DND-41 (cell line): ENCODE measurements around the gene SELENOF.

Experiments
- ATAC-seq: fragments of 200-7000 bp; cut with Tn5 transposase; 3 replicates; pipeline ENCODE4 v1.9.1; 2021; ENCODE audit warnings: low read depth; ENCODE audit not compliant: insufficient read depth
- DNase-seq: peaks from one replicate; pipeline ENCODE4 v3.0.0-alpha.2; 2020
- H2AFZ ChIP-seq: 2 replicates; pipeline ENCODE4 v1.6.0; 2012; ENCODE audit warnings: low read depth, low read length
- H3K27ac ChIP-seq: 2 replicates; pipeline ENCODE4 v1.5.1; 2012; ENCODE audit warnings: low read length, inconsistent platforms
- H3K27me3 ChIP-seq: fragments of 200-600 bp; sonication (generic); 2 replicates; pipeline ENCODE4 v1.6.0; 2012; ENCODE audit warnings: low read length, mild to moderate bottlenecking, inconsistent platforms; ENCODE audit not compliant: insufficient read depth, poor library complexity
- H3K36me3 ChIP-seq: 2 replicates; pipeline ENCODE4 v1.5.1; 2012; ENCODE audit warnings: low read length, inconsistent platforms; ENCODE audit not compliant: insufficient read depth
- H3K4me1 ChIP-seq: 2 replicates; pipeline ENCODE4 v1.5.1; 2012; ENCODE audit warnings: mild to moderate bottlenecking, low read length; ENCODE audit not compliant: insufficient read depth
- H3K4me2 ChIP-seq: 2 replicates; pipeline ENCODE4 v1.6.0; 2012; ENCODE audit warnings: mild to moderate bottlenecking, moderate library complexity, low read length, inconsistent platforms; ENCODE audit not compliant: insufficient read depth
- H3K4me3 ChIP-seq, 2 experiments: fragments of 200-600 bp in 1 of 2; shearing (Covaris generic) in 1 of 2; 2 replicates each; pipeline ENCODE4 v1.5.1; 2012 to 2016; ENCODE audit warnings: inconsistent platforms in 2 of 2, low read length in 2 of 2, mild to moderate bottlenecking in 2 of 2, low read depth in 1 of 2, moderate library complexity in 1 of 2
- H3K79me2 ChIP-seq: 2 replicates; pipeline ENCODE4 v1.6.0; 2012; ENCODE audit warnings: low read length, inconsistent platforms; ENCODE audit not compliant: insufficient read depth
- H3K9ac ChIP-seq: 2 replicates; pipeline ENCODE4 v1.6.0; 2012; ENCODE audit warnings: low read depth, mild to moderate bottlenecking, inconsistent platforms, low read length, moderate library complexity
- H3K9me3 ChIP-seq: 2 replicates; pipeline ENCODE4 v1.5.1; 2012; ENCODE audit warnings: low read length, moderate library complexity, mild to moderate bottlenecking, inconsistent platforms; ENCODE audit not compliant: insufficient read depth, severe bottlenecking
- H4K20me1 ChIP-seq: 2 replicates; pipeline ENCODE4 v1.6.0; 2012; ENCODE audit warnings: low read length; ENCODE audit not compliant: insufficient read depth
- CTCF ChIP-seq: IDR thresholded peaks from 2 replicates; pipeline ENCODE4 v1.5.1; 2012; ENCODE audit warnings: borderline replicate concordance, low read length, moderate library complexity, mild to moderate bottlenecking; ENCODE audit not compliant: poor library complexity, severe bottlenecking; ENCODE audit errors: extremely low read depth
- EZH2 ChIP-seq: IDR thresholded peaks from 3 replicates; pipeline ENCODE4 v1.6.1; 2012; ENCODE audit warnings: borderline replicate concordance, low read depth, mild to moderate bottlenecking, moderate library complexity, low read length, inconsistent platforms; ENCODE audit not compliant: severe bottlenecking

Gene SELENOF

DNA sequence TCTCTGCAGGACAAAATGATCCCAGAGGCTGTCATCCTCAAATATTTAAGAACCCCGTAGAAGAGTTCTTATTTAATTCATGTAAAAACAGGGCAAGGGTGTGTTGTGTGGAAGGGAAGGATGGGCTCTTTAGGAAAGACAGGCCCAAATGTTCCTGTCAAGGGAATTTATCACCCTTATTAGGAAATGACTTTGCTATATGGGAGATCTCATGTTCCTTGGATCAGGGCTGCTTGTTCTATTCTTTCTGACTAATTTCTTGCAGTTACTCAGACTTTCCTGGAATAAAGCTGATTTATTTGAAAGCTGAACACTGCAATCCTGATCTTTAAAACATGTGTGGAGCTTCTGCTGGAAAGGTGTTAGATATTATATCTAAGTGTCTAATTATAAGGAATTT lies 72.8 kb downstream of the SELENOF start:
- H3K4me3 ChIP-seq = no peak overlapping the region
- H3K9me3 ChIP-seq = no peaks in the 10 kb centered on the region
- no peaks in the 10 kb centered on the region for H3K27me3 ChIP-seq
- no peak for DNase-seq
- H3K9ac ChIP-seq = no peak overlapping the region
- no peak overlapping the region for H2AFZ ChIP-seq
- H3K4me1 ChIP-seq = no peaks in the 10 kb centered on the region
- ATAC-seq = no peak
- no peaks in the 10 kb centered on the region for H3K79me2 ChIP-seq
- no peaks in the 10 kb centered on the region for H4K20me1 ChIP-seq
- H3K36me3 ChIP-seq = no peaks in the 10 kb centered on the region
- no peak overlapping the region for H3K4me2 ChIP-seq
- no peak overlapping the region for H3K27ac ChIP-seq
- no peak for TF ChIP-seq CTCF
- TF ChIP-seq EZH2 = no peak

- Histone ChIP-seq H3K4me3 (no peak overlapping the region), H3K27ac (no peak overlapping the region), H2AFZ (no peak overlapping the region; the same call in 1 of the 2 replicates), H3K79me2 (no peaks in the 10 kb centered on the region), H3K9ac (no peak overlapping the region), H3K4me1 (no peaks in the 10 kb centered on the region), H3K4me2 (no peak overlapping the region), H3K9me3 (no peaks in the 10 kb centered on the region), H4K20me1 (no peaks in the 10 kb centered on the region), H3K27me3 (no peaks in the 10 kb centered on the region), H3K36me3 (no peaks in the 10 kb centered on the region)
- peak; percentile 93 for ATAC-seq
- DNase-seq = peak; percentile 66
- TF ChIP-seq CTCF (peak; percentile 71), EZH2 (no peak)
Observed at GRCh38 chr1:86833461-86834215, 80.3 kb downstream of the SELENOF start.

DNA sequence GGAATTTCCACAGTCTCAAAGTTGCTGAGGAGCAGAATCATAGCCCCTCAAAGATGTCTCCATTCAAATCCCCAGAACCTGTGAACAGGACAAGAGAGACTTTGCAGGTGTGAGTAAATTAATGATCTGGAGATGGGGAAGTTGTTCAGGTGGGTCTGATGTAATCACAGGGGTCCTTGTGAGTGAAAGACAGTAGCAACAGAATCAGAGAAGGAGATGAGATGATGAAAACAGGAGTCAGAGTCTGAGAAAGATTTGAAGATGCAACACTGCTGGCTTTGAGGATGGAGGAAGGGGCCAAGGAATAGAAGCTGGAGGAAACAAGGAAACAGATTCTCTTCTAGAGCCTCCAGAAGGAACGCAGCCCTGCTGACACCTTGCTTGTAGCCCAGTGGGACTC lies 81.5 kb downstream of the SELENOF start:
- Histone ChIP-seq H3K36me3 (no peaks in the 10 kb centered on the region), H3K27me3 (no peaks in the 10 kb centered on the region), H3K4me1 (no peaks in the 10 kb centered on the region), H3K79me2 (no peaks in the 10 kb centered on the region), H3K27ac (no peak overlapping the region), H2AFZ (no peak overlapping the region), H3K4me3 (no peak overlapping the region), H3K9ac (no peak overlapping the region), H4K20me1 (no peaks in the 10 kb centered on the region), H3K9me3 (no peaks in the 10 kb centered on the region), H3K4me2 (no peak overlapping the region)
- DNase-seq (no peak), ATAC-seq (no peak)
- TF ChIP-seq EZH2 (no peak), CTCF (no peak)

DNA sequence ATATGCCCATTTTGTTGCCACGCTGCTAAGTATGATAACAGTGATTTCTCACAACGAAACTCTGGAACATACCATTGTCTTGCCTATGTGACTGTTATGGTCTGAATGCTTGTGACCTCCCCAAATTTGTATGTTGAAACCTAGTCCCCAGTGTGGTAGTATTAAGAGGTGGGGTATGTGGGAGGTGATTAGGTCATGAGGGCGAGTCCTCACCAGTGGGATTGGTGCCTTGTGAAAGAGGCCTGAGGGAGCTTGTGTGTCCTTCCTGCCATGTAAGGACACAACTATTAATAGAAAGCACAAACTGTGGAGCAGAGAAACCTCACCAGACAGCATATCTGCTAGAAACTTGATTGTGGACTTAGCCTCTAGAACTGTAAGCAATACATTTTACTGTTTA lies 84.6 kb downstream of the SELENOF start:
- Histone ChIP-seq H3K4me3 (no peak overlapping the region), H4K20me1 (no peaks in the 10 kb centered on the region), H3K4me1 (no peaks in the 10 kb centered on the region), H3K79me2 (no peaks in the 10 kb centered on the region), H3K36me3 (no peaks in the 10 kb centered on the region), H3K27me3 (no peaks in the 10 kb centered on the region), H2AFZ (no peak overlapping the region), H3K9ac (no peak overlapping the region), H3K27ac (no peak overlapping the region), H3K9me3 (no peaks in the 10 kb centered on the region), H3K4me2 (no peak overlapping the region)
- DNase-seq = no peak
- no peak for TF ChIP-seq EZH2
- no peak for TF ChIP-seq CTCF
- ATAC-seq = no peak
